Gastrocnemius medialis (tissue), 4 donors: Measurements from ENCODE around the gene TAS1R3. TPM values are rescaled to one million over a fixed set of nuclear protein-coding genes. Genes with fewer than 3 reads are reported as not detected.
A peak's percentile ranks its signal among the peaks of the same experiment; 100 is the strongest.

Experiments
- ATAC-seq, 2 donors: fragments of 150-250 bp; one replicate each; pipeline ENCODE4 v1.9.1; 2016
- DNase-seq, 2 donors: peaks; one replicate each; pipeline ENCODE4 v3.0.0-alpha.2; 2019
- H3K27ac ChIP-seq, 4 donors: fragments of 200-600 bp; sonication (generic); 1 replicate in 1 of 4; 2 replicates in 3 of 4; pipeline ENCODE4 v1.5.1; 2016 to 2018; ENCODE audit warnings: mild to moderate bottlenecking in 2 of 4, moderate library complexity in 1 of 4
- H3K27me3 ChIP-seq, 3 donors: fragments of 200-600 bp; sonication (generic) in 2 of 3; 1 replicate in 1 of 3; 2 replicates in 2 of 3; pipeline versions ENCODE4 v1.5.1 to v1.6.0; 2016 to 2019; ENCODE audit warnings: mild to moderate bottlenecking in 1 of 3, moderate library complexity in 1 of 3
- H3K36me3 ChIP-seq, 2 donors: fragments of 200-600 bp; sonication (generic) in 1 of 2; one replicate each; pipeline ENCODE4 v1.5.1; 2017 to 2018
- H3K4me1 ChIP-seq, 2 donors: fragments of 200-600 bp; sonication (generic) in 1 of 2; one replicate each; pipeline ENCODE4 v1.5.1; 2016 to 2017; ENCODE audit warnings: mild to moderate bottlenecking in 2 of 2
- H3K4me3 ChIP-seq, 4 donors: fragments of 200-600 bp; sonication (generic) in 3 of 4; 1 replicate in 1 of 4; 2 replicates in 3 of 4; pipeline ENCODE4 v1.5.1; 2016 to 2019; ENCODE audit warnings: mild to moderate bottlenecking in 2 of 4
- H3K9me3 ChIP-seq, 3 donors: fragments of 200-600 bp; sonication (generic) in 2 of 3; 1 replicate in 1 of 3; 2 replicates in 2 of 3; pipeline ENCODE4 v1.5.1; 2016 to 2019
- CTCF ChIP-seq, 5 experiments: fragments of 450-650 bp in 3 of 5; fragments of 200-600 bp in 2 of 5; sonication (generic) in 2 of 5; IDR thresholded peaks in 4 of 5; conservative IDR thresholded peaks in 1 of 5; 1 replicate in 4 of 5; 2 replicates in 1 of 5; pipeline ENCODE4 v1.5.1; 2016 to 2019; ENCODE audit warnings: antibody characterized with exemption in 5 of 5, mild to moderate bottlenecking in 3 of 5, moderate library complexity in 3 of 5
- POLR2A ChIP-seq, 2 donors: fragments of 450-650 bp; IDR thresholded peaks; one replicate each; pipeline ENCODE4 v1.6.1; 2017; ENCODE audit warnings: antibody characterized with exemption in 2 of 2, mild to moderate bottlenecking in 2 of 2, moderate library complexity in 2 of 2
- in situ Hi-C, 4 donors: fragments of 200-750 bp; cut with MboI; loops; one replicate each; pipeline versions ENCODE4 v1.15.0 to v1.8.0; 2017; ENCODE audit warnings: low sequenced_read_pairs in 4 of 4
- intact Hi-C: fragments of 100-400 bp; cut with DNase I; formaldehyde crosslinking; loops from one replicate; pipeline ENCODE4 v1.15.1; 2023; ENCODE audit warnings: low total_unique reads
- total RNA-seq, 4 donors: library from RNA; depleted of rRNA; stranded (reverse); fragments of >200 nt; gene quantifications; one replicate each; pipeline versions ENCODE4 v1.1.0 to v1.2.3, GENCODE V29; 2016

TAS1R3 gene
- total RNA-seq, 4 donors from 2014 or later = 0.20 to 0.44 TPM; not detected in 2

DNA sequence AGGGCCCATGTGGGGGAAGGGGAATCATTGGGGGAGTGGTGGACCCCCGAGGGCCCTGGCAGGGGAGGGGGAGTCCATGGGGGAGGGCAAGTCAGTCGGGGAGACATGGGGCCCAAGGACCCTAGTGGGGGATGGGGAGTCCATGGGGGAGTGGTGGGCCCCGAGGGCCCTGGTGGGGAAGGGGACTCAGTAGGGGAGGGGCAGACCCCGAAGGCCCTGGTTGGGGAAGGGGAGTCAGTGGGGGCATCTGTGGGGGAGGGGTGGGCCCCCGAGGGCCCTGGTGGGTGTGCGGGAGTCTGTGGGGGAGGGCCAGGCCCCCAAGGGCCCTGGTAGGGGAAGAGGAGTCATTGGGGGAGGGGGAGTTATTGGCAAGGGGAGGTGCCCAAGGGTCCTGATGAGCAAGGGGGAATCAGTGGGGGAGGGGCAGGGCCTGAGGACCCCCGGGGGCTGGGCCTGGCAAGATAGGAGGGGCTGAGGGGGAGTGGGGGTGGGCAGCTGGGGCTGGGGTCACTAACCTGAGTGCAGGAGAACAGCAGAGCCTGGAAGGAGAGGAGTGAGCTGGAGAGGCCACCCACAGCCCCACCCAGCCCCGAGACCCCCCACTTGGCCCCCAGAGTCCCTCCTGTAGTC lies 25.2 kb downstream of the TAS1R3 start:
- no peak for TF ChIP-seq POLR2A (IDR thresholded peaks at IDR 0.05)
- TF ChIP-seq CTCF (IDR thresholded peaks at IDR 0.05 in 4 of 5, conservative IDR thresholded peaks at IDR 0.05 in 1 of 5) = no peak
- DNase-seq = peak in 1 of 2 donors; percentile 19
- ATAC-seq = no peak
- Histone ChIP-seq H3K27me3 (peaks cover 21 to 44% (median 37%) of the 10 kb centered on the region in 3 donors), H3K9me3 (no peaks in the 10 kb centered on the region), H3K27ac (peak overlapping the region; percentile 65 to 80 (median 72)), H3K4me3 (peak overlapping the region in 2 of 4 donors; percentile 47 to 54), H3K4me1 (peaks cover 21 to 48% of the 10 kb centered on the region in 2 donors), H3K36me3 (no peaks in the 10 kb centered on the region)
- in situ Hi-C loops = no loop called here
- intact Hi-C loops = no loop called here

DNA sequence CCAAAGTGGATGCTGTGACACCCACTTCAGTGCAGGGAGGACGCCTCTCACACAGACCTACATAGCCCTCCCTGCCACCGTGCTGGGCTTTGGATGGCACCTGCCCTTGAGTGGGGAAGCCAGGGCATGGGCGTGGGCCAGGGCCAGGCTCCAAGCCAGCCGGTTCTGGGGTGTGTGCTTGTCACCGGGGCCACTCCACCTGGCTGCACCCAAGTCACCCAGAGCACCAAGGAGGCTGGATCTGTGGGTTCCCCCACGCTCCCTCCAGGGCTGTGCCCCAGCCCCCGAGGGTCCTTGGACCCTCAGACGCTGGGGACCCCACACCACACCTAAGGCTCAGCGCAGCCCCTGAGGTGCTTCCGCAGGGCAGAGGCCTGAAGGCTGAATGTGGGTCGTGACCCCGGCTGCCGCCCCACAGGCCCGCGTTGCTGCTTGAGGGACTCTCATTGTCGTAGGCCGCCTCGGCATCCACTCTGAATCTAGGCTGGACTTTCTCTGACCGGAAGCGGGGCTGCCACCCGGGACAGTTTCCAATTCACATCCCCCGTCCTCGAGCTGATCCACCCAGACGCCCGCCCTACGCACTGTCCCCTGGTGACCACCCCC lies 25.8 kb downstream of the TAS1R3 start:
- intact Hi-C loops = no loop called here
- H3K27me3 ChIP-seq = peaks cover 25 to 44% (median 43%) of the 10 kb centered on the region in 3 donors

DNA sequence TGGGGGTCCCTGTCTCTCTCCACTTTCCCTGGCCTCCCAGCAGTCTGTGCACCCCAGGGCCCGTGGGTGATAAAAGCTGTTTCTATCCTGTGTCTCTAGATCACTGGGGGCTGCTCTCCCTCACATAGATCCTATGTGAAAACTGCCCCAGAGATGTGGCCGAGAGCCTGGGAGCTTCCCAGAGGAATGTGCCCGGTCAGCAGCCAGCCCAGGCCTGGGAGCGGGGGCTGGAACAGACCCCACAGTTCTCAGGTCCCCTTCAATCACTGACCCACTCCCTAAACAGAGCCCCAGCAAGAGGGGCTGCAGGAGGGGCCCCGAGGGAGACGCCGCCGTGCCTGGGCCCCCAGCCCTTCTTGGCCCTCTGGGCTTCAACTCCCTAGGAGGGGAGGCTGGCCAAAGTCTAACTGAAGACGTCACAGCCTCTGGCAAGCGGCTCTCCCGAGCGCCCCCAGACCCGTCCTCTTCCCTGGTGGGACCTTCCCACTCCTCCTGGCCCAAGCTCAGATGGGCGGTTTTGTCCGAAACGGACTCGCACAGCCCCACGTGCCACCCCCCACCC lies 26.9 kb downstream of the TAS1R3 start:
- Histone ChIP-seq H3K4me1 (peaks cover 16 to 46% of the 10 kb centered on the region in 2 donors), H3K4me3 (peak overlapping the region; percentile 32 to 54 (median 50)), H3K27me3 (peaks cover 29 to 46% (median 44%) of the 10 kb centered on the region in 3 donors), H3K36me3 (no peaks in the 10 kb centered on the region), H3K27ac (peak overlapping the region; percentile 65 to 80 (median 72)), H3K9me3 (no peaks in the 10 kb centered on the region)
- in situ Hi-C loops (no loop called here), intact Hi-C loops (no loop called here)
- TF ChIP-seq POLR2A (IDR thresholded peaks at IDR 0.05) (no peak), CTCF (IDR thresholded peaks at IDR 0.05 in 4 of 5, conservative IDR thresholded peaks at IDR 0.05 in 1 of 5) (no peak)
- ATAC-seq (no peak), DNase-seq (no peak)

More for the DNA sequence above, 25.8 kb downstream of the TAS1R3 start:
- Histone ChIP-seq H3K27ac (peak overlapping the region; percentile 65 to 80 (median 72)), H3K4me1 (peaks cover 21 to 50% of the 10 kb centered on the region in 2 donors), H3K4me3 (peak overlapping the region; percentile 32 to 54 (median 50)), H3K36me3 (no peaks in the 10 kb centered on the region), H3K9me3 (no peaks in the 10 kb centered on the region)
- ATAC-seq (no peak), DNase-seq (peak in 1 of 2 donors; percentile 16)
- in situ Hi-C loops = no loop called here
- TF ChIP-seq POLR2A (IDR thresholded peaks at IDR 0.05) = no peak
- TF ChIP-seq CTCF (IDR thresholded peaks at IDR 0.05 in 4 of 5, conservative IDR thresholded peaks at IDR 0.05 in 1 of 5) = no peak

GRCh38 chr1:1358433-1359271 lies 27.6 kb downstream of the TAS1R3 start, which contains the start of gene MXRA8:
Gene MXRA8, minus strand, starts transcription at chr1:1358555. Its CDS starts 51 bp downstream, at chr1:1358504.
- Histone ChIP-seq H3K27me3 (peaks cover 29 to 46% (median 42%) of the 10 kb centered on the region in 3 donors), H3K27ac (peak within 1 kb of the TSS; percentile 65 to 80 (median 72)), H3K4me3 (peak within 1 kb of the TSS; percentile 32 to 54 (median 50)), H3K9me3 (no peaks in the 10 kb centered on the region), H3K36me3 (no peaks in the 10 kb centered on the region), H3K4me1 (peaks cover 9 to 43% of the 10 kb centered on the region in 2 donors)
- DNase-seq = peak in 1 of 2 donors; percentile 70
- intact Hi-C loops = no loop called here
- peak; percentile 12 to 37 for TF ChIP-seq POLR2A (IDR thresholded peaks at IDR 0.05)
- TF ChIP-seq CTCF (IDR thresholded peaks at IDR 0.05 in 4 of 5, conservative IDR thresholded peaks at IDR 0.05 in 1 of 5) = no peak
- ATAC-seq = peak; percentile 34 to 43
- in situ Hi-C loops = no loop called here
